Panc1 (cell line): ENCODE measurements around the gene PDLIM4. TPM values are rescaled to one million over a fixed set of nuclear protein-coding genes. Genes with fewer than 3 reads are reported as not detected.

Experiments used
- ATAC-seq: fragments of 200-7000 bp; cut with Tn5 transposase; 2 replicates; pipeline ENCODE4 v1.9.1; 2020; ENCODE audit warnings: mild to moderate bottlenecking, moderate library complexity
- BruUV-seq: library from RNA; stranded (reverse); fragments of 400-500 nt; replicated peaks from 2 replicates; lab custom pipeline; 2021; lab: Mats Ljungman, UMichigan
- CTCF ChIA-PET: fragments of 300-600 bp; sonication (Branson Sonifier 250); formaldehyde crosslinking; loops from one replicate; lab custom pipeline; 2022; ENCODE audit warnings: antibody characterized with exemption; lab: Charles Lee
- POLR2A ChIA-PET: fragments of 300-600 bp; sonication (Branson Sonifier 250); formaldehyde crosslinking; loops from one replicate; lab custom pipeline; 2022; ENCODE audit warnings: antibody characterized with exemption; lab: Charles Lee
- DNase-seq: peaks from one replicate; pipeline ENCODE4 v3.0.0-alpha.2; 2010; ENCODE audit warnings: low read depth, low spot score
- H3K27ac ChIP-seq: 2 replicates; pipeline ENCODE4 v1.5.1; 2011; ENCODE audit warnings: mild to moderate bottlenecking, low read length, inconsistent platforms
- H3K27me3 ChIP-seq: fragments of 200-500 bp; sonication (Bioruptor generic); 2 replicates; pipeline ENCODE4 v1.6.0; 2014; ENCODE audit warnings: low read length, inconsistent platforms; ENCODE audit not compliant: control insufficient read depth, insufficient read depth
- H3K36me3 ChIP-seq: fragments of 200-500 bp; sonication (Bioruptor generic); 2 replicates; pipeline ENCODE4 v1.5.1; 2014; ENCODE audit warnings: inconsistent platforms, mild to moderate bottlenecking, low read length, moderate library complexity; ENCODE audit not compliant: control insufficient read depth, insufficient read depth
- H3K4me1 ChIP-seq: 2 replicates; pipeline ENCODE4 v1.5.1; 2011; ENCODE audit warnings: inconsistent platforms, mild to moderate bottlenecking, low read length, moderate library complexity; ENCODE audit not compliant: control insufficient read depth, insufficient read depth
- H3K4me3 ChIP-seq, 2 experiments: 2 replicates each; pipeline ENCODE4 v1.5.1; 2011 to 2012; ENCODE audit warnings: low read depth in 2 of 2, low read length in 2 of 2, mild to moderate bottlenecking in 2 of 2, inconsistent platforms in 1 of 2, moderate library complexity in 1 of 2
- H3K9me3 ChIP-seq: fragments of 200-500 bp; sonication (Bioruptor generic); 2 replicates; pipeline ENCODE4 v1.5.1; 2014; ENCODE audit warnings: low read depth, mild to moderate bottlenecking, inconsistent platforms, low read length, moderate library complexity; ENCODE audit not compliant: control insufficient read depth, insufficient read depth
- POLR2AphosphoS5 ChIP-seq: IDR thresholded peaks from 2 replicates; pipeline ENCODE4 v1.6.1; 2012; ENCODE audit warnings: mild to moderate bottlenecking, low read depth, low read length, moderate library complexity
- SIN3A ChIP-seq: IDR thresholded peaks from 2 replicates; pipeline ENCODE4 v1.6.1; 2012; ENCODE audit warnings: low read depth, mild to moderate bottlenecking, low read length, moderate library complexity, borderline replicate concordance; ENCODE audit not compliant: insufficient read depth
- TCF7L2 ChIP-seq: IDR thresholded peaks from 2 replicates; pipeline ENCODE4 v1.6.1; 2011; ENCODE audit warnings: mild to moderate bottlenecking, low read depth, low read length, inconsistent platforms
- in situ Hi-C: cut with HindIII; loops from 2 replicates; pipeline ENCODE4 v1.10.0; 2016; ENCODE audit warnings: low sequenced_read_pairs, low pct_unique_long_range_greater_than_20kb
- intact Hi-C: fragments of 100-400 bp; cut with micrococcal nuclease; formaldehyde crosslinking; loops from one replicate; pipeline ENCODE4 v1.10.0; 2022; ENCODE audit not compliant: unreplicated experiment
- total RNA-seq: library from RNA; stranded (reverse); gene quantifications from one replicate; pipeline ENCODE4 v1.2.1, GENCODE V29; 2021; ENCODE audit not compliant: unreplicated experiment
- TF ChIP-seq, protein P1 (sequence below), 2 experiments: IDR thresholded peaks; 2 replicates each; pipeline ENCODE4 v1.6.1; 2011 to 2012; ENCODE audit warnings: low read depth in 2 of 2, control low read depth in 1 of 2, low read length in 1 of 2, mild to moderate bottlenecking in 1 of 2, moderate library complexity in 1 of 2; ENCODE audit not compliant: insufficient read depth in 1 of 2
- TF ChIP-seq, protein P2 (sequence below): fragments of 450-650 bp; IDR thresholded peaks from 2 replicates; pipeline ENCODE4 v1.5.1; 2017; ENCODE audit warnings: mild to moderate bottlenecking

The PDLIM4 gene
- total RNA-seq, 1 experiment from 2014 or later: 9.9 TPM

DNA sequence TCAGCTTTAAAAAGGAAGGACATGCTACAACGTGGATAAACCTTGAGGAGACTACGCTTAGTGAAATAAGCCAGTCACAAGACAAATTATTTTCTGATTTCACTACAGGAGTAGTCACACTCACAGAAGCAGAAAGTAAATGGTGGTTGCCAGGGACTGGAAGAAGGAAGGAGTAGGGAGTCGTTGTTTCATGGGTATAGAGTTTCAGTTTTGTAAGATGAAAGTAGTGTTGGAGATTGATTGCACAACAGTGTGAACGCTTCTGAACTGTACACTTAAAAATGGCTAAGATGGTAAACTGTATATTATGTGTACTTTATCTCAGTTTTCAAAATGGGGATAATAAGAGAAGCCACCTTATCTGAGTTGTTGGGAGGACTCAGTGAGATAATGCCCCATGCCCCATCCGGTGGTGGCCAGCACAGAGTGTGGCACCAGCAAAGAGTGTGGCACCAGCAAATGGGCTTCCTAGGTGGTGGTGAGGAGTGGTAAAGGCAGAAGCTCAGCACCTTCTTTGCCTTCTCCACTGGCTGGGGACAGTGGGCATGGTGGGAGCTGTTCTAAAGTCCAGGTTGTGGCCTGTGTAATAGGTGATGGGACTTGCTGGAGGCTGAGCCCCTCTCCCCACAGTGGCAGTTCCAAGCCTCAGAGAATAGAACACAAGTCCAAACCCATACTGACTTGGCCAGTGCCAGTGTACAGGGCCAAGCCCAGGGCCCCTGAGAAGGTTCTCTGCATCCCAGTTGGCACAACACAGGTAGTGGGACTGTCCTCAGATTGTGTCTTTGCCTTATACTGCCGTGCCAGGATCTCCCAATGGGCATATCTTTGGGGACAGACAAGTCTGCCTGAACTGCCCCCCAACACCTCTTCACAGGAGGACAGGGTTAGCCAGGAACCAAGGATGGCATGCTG, 41.1 kb downstream of the PDLIM4 start:
- peaks cover 12% of the 10 kb centered on the region for H3K4me1 ChIP-seq
- no peak for DNase-seq
- no peaks in the 10 kb centered on the region for H3K9me3 ChIP-seq
- intact Hi-C loops: no loop called here
- in situ Hi-C loops: no loop called here
- TF ChIP-seq POLR2AphosphoS5: no peak
- no peak for TF ChIP-seq SIN3A
- no peaks in the 10 kb centered on the region for H3K36me3 ChIP-seq
- no peak overlapping the region for H3K27ac ChIP-seq
- no peak overlapping the region for H3K4me3 ChIP-seq
- ATAC-seq: no peak
- BruUV-seq: TSS peak; percentile 40
- ChIA-PET POLR2A (no interaction called here), CTCF (no interaction called here)
- no peaks in the 10 kb centered on the region for H3K27me3 ChIP-seq

DNA sequence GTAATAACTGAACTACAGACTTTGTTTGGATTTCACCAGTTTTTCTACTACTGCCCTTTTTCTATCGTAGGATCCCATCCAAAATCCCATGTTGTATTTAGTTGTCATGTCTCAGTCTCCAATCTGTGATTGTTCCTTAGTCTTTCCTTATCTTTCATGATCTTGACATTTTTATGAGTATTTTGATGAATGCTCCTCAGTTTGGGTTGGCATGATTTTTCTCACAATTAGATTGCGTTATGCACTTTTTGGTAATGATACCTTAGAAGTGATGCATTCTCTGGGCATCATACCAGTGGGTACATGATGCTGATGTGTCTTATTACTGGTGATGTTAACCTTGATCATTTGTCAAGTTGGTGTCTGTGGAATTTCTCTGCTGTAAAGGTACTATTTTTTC, 42.4 kb downstream of the PDLIM4 start:
- no peaks in the 10 kb centered on the region for H3K36me3 ChIP-seq
- TF ChIP-seq POLR2AphosphoS5: no peak
- TF ChIP-seq TCF7L2: no peak
- TF ChIP-seq SIN3A: no peak
- TF ChIP-seq, protein P1, sequence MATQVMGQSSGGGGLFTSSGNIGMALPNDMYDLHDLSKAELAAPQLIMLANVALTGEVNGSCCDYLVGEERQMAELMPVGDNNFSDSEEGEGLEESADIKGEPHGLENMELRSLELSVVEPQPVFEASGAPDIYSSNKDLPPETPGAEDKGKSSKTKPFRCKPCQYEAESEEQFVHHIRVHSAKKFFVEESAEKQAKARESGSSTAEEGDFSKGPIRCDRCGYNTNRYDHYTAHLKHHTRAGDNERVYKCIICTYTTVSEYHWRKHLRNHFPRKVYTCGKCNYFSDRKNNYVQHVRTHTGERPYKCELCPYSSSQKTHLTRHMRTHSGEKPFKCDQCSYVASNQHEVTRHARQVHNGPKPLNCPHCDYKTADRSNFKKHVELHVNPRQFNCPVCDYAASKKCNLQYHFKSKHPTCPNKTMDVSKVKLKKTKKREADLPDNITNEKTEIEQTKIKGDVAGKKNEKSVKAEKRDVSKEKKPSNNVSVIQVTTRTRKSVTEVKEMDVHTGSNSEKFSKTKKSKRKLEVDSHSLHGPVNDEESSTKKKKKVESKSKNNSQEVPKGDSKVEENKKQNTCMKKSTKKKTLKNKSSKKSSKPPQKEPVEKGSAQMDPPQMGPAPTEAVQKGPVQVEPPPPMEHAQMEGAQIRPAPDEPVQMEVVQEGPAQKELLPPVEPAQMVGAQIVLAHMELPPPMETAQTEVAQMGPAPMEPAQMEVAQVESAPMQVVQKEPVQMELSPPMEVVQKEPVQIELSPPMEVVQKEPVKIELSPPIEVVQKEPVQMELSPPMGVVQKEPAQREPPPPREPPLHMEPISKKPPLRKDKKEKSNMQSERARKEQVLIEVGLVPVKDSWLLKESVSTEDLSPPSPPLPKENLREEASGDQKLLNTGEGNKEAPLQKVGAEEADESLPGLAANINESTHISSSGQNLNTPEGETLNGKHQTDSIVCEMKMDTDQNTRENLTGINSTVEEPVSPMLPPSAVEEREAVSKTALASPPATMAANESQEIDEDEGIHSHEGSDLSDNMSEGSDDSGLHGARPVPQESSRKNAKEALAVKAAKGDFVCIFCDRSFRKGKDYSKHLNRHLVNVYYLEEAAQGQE (IDR thresholded peaks at IDR 0.05; ENCODE audit: insufficient read depth in 1 of 2, low read depth in 2 of 2, low read length in 1 of 2): no peak
- TF ChIP-seq, protein P2, sequence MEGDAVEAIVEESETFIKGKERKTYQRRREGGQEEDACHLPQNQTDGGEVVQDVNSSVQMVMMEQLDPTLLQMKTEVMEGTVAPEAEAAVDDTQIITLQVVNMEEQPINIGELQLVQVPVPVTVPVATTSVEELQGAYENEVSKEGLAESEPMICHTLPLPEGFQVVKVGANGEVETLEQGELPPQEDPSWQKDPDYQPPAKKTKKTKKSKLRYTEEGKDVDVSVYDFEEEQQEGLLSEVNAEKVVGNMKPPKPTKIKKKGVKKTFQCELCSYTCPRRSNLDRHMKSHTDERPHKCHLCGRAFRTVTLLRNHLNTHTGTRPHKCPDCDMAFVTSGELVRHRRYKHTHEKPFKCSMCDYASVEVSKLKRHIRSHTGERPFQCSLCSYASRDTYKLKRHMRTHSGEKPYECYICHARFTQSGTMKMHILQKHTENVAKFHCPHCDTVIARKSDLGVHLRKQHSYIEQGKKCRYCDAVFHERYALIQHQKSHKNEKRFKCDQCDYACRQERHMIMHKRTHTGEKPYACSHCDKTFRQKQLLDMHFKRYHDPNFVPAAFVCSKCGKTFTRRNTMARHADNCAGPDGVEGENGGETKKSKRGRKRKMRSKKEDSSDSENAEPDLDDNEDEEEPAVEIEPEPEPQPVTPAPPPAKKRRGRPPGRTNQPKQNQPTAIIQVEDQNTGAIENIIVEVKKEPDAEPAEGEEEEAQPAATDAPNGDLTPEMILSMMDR: no peak
- no peak overlapping the region for H3K4me3 ChIP-seq
- no peaks in the 10 kb centered on the region for H3K27me3 ChIP-seq
- ChIA-PET POLR2A (no interaction called here), CTCF (no interaction called here)
- in situ Hi-C loops (no loop called here), intact Hi-C loops (no loop called here)
- no peak for ATAC-seq
- H3K4me1 ChIP-seq: peaks cover 11% of the 10 kb centered on the region
- no TSS peak for BruUV-seq
- DNase-seq: no peak
- H3K9me3 ChIP-seq: no peaks in the 10 kb centered on the region
- H3K27ac ChIP-seq: no peak overlapping the region
